ENCODE measurements around the gene CASR.

CASR gene

DNA sequence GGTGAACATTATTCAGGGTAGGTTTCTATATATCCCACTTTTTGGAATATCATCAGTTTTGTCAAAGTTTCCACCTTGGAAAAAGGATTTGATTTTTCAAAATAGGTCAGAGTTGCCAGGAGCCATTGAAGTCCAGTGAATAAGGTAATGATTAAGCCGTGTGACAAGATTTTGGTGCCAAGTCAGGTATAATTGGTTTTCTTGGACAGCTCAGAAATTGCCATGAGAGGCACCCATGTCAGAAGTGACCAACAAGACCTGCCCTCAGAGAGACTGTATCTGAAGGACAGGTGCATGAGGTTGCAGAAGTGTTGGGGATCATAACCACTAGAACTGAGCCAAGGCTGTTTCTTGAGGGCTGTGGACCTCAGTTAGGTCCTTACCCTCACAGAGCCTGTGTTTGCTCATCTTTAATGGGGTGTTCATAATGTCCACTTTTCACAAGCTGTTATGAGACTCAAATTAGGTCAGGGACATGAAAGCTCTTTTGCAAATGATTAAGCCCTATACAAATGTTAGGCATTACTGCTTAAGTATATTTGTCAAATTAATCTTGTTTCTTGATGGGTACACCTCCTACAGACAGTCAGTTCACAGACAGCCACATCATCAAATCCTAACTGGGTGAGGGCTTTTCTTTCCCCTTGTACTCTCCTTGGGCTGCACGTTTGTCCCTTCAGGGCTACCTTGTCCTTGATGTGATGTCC, 32.3 kb downstream of the CASR start:
- DNase-seq: no peak

DNA sequence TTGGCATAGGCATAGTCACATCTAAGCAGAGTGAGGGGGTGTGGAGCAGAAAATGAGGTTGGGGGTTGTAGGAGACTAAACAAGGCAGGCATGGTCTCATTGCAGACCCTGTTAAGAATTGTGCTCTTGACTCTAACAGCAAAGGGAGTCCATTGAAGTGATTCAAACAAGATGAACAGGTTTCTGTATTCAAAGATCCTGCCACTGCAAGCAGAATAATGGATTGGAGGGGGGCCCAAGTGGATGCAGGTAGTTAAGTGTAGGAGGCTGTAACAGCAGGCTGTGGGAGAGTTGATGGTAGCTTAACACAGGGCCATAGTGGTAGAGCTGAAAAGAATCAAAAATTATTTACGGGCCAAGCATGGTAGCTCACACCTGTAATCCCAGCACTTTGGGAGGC, 34.4 kb downstream of the CASR start:
- no peak for DNase-seq

DNA sequence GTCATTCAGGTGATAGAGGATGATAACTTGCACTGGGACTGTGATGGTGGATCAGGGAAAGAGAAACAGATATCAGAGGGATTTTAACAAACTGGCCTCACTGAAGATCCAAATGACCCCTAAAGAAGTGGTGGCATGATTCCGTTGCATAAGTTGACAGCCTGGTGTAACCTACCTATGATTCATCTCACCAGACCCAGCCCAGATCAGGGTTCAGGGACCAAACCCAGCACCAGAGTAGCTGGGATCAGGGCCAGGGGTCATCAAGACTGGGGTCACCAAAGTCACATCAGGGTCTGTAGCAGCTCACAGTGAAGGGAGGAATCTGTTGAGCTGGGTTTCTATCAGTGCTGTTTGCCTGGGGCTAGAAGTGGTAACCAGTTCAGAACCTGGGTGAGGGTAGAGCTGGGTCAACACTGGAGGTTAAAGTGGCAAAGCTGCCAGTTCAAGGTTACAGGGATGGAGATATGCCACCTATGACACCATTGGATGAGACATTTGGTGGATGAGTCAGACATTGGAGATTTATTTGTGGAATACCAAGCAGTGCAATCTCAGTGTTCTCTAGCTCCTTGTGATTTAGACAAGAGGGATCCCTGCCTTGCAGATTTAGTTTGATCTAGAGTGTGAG, 35.9 kb downstream of the CASR start:
- DNase-seq: no peak

DNA sequence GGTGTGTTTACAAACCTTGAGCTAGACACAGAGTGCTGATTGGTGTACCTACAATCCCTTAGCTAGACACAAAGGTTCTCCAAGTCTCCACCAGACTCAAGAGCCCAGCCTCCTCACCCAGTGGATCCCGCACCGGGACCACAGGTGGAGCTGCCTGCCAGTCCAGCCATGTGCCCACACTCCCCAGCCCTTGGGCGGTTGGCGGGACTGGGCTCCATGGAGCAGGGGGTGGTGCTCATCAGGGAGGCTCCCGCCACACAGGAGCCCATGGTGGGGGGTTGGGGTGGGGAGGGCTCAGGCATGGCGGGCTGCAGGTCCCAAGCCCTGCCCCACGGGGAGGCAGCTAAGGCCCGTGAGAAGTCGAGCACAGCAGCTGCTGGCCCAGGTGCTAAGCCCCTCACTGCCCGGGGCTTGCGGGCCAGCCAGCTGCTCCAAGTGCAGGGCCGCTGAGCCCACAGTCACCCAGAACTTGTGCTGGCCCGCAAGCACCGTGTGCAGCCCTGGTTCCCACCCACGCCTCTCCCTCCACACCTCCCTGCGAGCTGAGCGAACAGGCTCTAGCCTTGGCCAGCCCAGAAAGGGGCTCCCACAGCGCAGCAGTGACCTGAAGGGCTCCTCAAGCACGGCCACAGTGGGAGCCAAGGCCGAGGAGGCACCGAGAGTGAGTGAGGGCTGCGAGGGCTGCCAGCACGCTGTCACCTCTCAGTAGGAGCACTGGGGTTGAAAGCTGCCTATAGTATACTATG, 43.7 kb downstream of the CASR start:
- DNase-seq: no peak

DNA sequence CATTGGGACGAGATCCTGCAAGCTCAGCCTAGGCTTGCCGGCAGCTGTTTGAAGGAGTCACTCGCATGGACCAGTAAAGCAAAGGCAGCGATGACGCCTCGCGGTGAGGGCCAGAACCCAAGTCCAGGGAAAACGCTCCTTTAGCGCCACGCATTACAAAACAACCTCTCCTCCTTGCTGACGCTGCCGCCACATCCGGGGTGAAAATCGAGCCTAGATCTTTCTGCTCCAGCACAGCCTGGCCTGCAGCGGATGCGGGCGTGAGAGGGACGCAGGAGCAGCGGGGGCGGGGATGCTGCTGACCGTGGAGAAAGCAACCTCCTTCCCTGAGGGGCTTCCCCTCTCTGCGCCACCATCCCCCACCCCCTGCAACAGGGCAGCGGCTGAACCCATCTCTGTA, 46.7 kb downstream of the CASR start:
- no peak for DNase-seq

DNA sequence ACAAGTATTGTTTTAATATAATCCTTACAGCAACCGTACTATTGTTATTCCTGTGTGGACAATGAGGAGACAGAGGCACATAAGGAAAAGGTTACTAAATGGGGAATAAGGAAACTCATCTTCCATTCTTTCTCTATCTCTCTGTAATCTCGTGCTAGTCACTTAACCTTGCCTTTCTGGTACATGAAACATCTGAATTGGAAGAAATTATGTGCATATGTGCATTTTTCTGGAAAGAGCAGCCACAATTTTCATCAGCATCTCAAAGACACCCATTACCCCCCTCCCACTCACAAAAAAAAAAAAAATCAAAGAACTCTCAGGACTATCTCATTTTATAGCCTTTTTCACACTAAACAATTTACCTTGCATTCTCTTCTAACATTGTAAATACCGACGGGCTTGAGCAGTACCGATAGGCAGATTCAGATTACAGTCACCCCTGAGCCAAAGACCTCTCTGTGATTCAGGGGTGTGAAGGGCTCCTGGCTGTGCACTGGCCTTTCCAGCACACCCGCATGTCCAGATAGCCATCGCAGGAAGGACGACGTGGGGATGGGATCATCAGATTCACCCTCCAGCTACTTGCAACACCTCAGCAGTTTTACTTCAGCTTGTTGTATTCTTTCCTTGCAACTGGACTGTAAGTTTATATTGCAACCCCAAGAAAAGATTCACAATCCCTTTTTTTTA, 48.1 kb downstream of the CASR start:
- DNase-seq: no peak

DNA sequence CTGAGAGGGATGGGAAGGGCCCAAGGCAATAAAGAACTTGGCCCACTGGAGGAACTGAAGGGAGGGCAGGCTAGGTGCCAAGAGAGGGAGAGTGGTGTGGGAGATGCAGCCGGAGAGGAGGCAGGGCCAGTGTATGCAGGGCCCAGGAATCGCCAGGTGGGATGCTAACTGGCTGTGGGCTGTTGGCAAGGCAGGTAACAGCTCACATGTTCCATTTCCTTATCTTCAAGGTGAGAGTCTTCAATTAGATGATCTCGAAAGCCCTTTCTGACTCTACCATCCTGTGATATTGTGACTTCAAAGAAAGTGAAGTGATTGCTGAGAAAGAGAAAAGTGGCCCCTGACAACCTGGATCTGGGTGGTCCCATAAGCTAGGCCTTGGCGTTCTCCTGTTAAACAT, 49.0 kb downstream of the CASR start:
- no peak for DNase-seq

DNA sequence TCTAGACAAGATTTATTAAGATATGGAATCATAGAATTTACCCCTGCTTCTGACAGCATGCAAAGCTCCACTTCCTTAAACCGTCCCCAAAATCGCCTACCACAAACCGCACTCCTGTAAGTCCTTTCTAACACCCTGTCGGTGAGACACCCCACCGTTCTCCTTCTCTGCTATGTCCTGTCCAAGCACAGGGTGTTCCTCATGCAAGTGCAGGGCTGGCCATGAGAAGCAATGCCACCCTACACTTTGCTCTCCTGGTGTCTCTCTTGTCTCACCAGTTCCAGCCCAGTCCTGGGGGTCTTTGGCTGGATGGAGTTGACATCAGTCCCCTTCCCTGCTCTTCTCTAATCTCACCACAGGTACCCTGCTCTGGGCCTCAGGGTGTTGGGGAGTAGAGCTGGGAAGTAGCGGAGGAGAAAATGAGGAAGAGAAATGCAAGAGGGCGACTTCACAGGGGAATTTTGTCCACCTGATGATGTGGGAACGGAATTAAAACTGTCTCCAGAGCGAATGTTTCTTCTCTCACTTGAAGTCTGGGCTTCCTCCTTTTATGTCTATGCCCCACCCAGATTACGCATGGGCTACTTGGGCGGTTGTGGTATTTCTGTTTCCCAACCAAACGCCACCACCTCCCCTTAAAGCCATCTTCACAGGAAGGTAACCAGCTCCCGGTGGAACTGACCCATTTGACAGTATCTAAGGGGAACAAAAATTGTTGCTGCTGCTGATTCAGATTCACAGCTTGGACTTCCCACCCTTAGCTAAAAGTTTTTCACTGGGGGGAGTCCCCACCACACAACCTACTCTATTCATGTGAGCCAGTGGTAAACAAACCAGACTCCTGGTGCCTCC, 49.9 kb downstream of the CASR start:
- no peak for DNase-seq

DNA sequence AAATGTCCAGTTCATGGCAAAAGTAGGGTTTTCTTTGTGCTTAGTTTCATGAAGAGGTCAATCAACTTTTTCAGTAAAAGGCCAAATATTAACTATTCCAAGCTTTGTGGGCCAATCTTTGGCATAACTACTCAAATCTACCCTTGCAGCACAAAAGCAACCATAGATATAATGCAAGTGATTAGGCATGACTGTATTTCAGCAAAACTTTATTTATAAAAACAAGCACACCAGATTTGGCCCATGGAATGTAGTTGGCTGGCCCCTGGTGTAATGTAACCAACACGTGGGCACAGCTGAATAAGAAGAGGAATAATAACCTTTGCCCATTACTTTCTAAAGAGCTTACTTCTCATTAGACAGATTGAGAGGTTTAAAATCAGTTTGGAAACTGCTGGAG, 50.6 kb downstream of the CASR start:
- DNase-seq: no peak

DNA sequence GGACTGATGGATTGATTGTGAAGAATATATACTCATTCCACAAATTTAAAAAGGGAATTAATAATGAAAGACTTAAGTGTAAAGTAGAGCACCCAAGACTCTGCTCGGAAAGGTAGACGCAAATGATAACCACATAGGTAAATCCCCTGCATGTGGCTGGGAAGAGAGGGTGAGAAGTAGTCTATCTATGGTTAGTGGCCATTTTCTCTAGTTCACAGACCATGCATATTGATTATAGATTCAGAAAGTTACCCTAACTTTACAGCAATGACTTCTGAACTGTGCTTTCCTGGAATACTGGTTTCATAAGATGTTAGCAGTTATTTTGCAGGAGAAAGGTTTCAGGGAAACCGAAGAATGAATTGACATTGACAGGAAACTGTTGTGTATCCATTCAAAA, 51.7 kb downstream of the CASR start:
- DNase-seq: no peak

DNA sequence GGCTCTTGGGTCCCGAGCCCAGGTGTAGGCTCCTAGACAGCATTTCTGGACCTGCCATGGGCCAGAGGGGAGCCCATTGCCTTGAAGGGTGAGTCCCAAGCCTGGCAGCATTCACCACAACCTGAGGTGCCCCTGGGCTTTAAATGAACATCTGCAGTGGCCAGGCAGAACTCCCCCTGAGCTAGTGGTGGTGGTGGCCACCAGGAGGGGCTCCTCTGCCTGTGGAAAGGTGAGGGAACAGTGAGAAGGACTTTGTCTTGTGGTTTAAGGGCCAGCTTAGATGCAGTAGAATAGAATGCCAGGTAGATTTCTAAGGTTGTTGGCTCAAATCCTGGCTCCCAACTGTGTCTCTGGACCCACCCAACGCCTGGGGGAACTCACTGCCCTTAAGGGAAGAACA, 55.6 kb downstream of the CASR start:
- no peak for DNase-seq

DNA sequence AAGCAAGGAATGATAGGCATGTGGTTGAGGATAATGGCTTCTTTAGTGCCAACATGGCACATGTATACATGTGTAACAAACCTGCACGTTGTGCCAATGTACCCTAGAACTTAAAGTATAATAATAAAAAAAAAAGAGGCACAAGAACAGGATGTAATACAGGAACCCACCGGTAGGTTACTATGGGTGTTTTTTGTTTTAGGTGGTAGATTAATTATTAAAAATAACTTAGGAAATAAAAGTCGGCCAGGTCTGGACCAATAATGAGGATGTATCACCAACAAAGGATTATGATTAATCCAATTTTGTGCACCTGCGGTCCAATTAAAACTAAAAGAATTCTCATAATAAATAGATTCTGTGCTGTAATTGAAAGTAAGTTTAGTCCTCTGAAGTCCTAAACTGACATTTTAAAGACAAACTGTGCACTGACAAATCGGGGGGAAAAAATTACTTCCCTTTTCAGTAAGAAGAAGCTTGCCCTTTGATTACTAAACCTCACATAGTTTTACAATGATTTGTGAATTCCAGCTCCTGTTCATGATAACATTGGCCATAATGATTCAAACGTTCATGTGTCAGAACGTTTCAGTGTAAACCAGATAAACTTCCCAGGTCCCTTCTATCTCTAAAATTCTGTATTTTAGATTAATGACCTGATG, 62.2 kb downstream of the CASR start:
- DNase-seq: peak; percentile 64

DNA sequence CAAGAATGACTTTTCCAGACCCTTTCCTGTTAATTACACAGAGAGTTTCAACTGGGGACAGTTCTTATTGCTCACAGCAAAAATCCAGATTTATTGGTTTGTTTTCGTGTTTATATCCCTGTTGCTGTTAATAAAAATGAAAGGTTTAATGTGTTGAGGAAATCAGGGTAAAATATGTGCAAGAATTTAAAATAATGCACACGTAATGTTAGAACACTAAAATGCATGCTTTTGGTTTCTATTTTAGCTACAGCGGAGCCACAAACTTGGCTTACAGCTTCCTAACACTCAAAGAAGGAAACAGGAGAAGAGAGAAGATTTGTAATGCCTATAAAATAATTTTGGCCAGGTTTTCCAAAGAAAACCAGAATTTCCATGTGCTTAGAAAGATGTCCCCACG, 62.7 kb downstream of the CASR start:
- peak; percentile 17 for DNase-seq

DNA sequence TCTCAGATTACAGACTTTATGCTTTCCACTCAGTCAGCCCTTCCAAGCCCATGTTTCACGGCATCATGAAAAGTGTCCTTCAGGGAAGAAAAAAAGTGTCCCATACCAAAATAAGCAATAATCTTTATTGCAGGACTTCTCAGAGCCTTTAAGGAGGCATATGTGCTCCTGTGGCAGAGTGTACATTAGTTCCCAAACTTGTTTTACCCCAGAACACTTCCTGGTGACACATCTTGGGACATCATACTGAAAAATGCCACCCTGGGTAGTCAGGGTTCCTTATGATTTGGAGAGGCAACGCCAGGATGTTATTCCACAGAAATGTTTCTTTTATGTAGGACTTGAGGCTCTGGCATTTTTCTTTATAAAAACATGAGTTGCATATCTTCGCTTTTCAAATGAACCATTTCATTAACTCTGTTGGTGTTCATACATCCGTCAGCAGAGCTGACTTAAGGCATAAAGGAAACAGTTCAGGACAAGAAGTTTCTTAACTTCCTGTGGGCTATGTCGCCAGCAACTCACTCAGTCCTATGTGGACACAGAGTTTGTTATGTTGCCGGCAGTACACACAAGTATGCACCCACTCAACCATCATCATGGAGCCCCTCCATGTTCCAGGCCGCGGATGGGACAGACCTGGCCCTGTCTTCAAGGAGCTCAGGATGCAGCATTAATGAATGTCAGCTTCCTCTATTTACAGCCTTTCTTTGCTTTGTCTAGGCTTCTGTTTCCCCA, 63.8 kb downstream of the CASR start:
- no peak for DNase-seq

DNA sequence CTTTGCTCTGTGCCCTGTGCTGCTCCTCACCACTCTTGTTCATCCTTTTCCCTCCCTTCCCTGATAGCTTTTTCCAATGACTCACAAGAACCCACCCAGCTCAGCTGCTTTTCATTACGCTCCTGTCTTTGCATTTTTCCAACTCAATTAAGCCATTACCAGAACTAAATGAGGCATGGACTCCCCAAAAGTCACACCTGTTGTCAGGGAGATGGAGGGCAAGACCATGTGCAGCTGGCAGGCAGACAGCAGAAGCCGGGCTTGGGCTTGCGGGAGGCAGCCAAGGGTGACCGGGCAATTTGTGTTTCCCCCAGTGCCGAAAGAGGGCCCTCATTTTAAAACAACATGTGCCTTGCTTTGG, 64.3 kb downstream of the CASR start:
- peak; percentile 67 for DNase-seq

DNA sequence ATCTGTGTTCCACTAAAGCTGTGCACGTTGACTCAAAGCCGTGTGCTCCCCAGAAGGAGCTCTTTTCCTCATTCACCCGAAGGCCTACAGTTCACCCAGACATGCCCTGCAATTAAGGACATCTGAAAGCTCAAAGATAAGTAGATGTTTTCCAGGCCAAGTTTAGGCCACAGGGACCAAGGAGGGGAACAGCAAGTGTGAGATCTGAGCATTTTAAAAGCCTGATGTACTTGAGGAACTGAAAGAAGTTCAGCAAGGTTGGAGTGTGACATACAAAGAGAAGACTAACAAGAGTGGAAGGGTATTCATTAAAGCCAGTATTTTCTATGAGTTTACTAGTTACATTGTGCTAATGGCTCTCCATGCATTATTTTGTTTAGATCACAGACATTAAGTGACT, 68.0 kb downstream of the CASR start:
- no peak for DNase-seq

DNA sequence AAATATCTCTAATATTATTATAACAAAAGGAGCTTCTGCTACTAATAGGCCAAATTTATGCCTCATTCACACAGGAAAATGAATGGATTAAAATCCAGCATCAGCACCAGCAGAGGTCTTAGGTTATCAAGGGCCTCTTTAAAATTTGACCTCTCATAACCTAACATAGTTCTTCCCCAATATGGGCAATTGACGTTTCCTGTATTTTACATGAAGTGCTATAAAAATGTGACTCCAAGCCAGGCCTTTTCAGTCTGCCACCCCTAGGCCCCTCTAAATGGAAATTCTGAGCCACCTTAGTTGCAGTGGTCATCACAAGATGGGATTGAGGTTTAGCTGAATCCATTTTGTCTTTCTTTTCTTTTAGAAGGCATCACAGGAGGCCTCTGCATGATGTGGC, 70.1 kb downstream of the CASR start:
- no peak for DNase-seq

DNA sequence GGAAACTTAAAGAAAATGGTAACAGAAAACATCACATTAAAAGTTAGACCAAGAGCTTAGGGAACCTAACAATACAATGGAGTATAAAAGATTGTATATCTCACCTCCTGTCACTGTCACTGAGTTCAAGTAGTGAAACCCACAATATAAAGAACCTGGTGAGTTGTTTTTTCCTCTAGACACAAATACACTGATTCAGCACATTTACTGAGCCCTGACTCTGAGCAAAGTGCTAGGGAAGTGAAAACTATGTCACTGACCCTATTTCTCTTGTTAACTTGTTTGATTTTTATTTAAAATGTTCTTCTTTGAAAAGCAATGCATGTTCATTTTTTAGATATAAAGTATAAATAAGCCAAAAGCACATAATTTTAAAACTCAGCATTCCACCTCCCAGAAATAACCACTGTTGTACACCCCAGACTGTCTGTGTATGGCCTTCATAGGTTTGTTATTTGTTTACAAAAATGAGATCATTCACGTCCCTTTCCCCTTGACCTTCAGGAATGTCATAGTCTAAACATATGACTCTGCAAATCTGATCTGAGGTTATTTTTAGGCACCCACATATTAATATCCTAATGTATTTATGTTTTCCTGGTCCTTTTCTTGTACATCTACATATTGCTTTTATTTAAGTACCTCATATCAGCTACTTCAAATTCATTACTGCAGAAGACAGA, 72.4 kb downstream of the CASR start:
- no peak for DNase-seq

DNA sequence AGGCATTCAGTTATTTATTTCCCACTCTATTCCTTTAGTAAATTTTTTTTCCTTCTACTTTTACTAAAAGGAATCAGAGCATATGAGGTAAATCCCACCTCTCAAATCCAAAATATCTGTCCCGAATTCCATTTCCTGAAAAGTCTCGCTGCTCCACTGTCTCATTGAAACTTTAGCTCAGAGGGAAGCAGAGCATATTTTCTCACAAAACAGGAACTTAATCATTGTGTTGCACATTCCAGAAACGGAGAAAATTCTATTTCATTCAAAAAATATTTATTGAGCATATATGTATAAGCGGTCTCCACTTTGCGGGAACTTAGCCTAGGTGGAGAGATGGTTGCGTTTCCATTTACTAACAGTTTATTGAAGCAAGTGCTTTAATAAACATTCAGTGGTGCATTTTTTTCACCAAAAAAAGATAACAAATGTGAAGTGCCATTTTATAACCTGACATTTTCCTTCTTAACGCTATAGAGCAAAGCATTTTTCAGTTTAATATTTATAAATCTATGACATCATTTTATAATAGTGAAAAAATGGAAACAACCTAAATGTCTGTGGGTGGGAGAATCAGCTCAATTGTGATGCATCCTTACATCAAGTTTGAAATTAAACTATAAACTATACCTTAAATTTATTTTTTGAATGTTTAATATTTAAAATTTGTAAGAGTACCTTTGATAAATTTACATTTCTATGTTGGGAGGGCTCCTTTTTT, 74.3 kb downstream of the CASR start:
- no peak for DNase-seq

DNA sequence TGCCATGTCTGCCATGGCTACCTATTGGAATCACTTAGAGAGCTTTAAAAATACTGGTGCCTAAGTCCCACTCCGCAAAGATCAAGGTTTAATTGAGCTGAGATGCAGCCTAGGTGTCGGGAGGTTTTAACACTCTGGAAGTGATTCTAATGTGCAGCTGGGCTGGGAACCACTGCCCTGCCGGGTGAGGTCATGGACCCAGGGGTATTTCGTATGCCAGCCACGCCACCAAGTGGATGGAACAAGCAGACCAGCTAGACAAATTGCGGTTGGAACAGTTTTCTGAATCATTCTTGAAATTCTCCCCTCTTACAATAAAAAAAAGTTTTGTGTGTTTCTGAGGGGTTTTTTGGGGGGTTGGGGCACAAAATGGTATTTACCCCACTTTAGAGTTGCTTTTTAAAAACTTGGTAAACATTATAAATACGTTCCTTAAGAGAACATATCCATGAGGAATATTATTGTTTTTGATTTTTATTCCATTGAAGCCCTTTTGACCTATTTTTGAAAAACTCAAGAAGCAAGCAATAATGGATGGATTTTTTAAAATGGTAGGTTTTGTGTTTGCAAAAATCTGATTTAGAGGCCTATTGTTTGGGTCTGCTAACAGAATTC, 75.4 kb downstream of the CASR start:
- peak; percentile 53 for DNase-seq

Data from fibroblast of skin of right biceps (primary cell).